Mammary microvascular endothelial cell (primary cell): Measurements from ENCODE around the gene STX19. TPM values are rescaled to one million over a fixed set of nuclear protein-coding genes. Genes with fewer than 3 reads are reported as not detected.

Experiments
- total RNA-seq: library from RNA; depleted of rRNA; stranded (reverse); fragments of >200 nt; gene quantifications from 2 replicates; pipeline ENCODE4 v1.2.3, GENCODE V29; 2015

STX19 gene
- total RNA-seq: not detected in 2 replicates

GRCh38 chr3:94028093-94028837, at the start of gene STX19:
Gene STX19 (minus strand): TSS chr3:94028597. CDS start chr3:94015269, 13,328 bp downstream.

GRCh38 chr3:94062513-94063404, 34.4 kb upstream of the STX19 start, which contains the start of the genes DHFR2 and NSUN3:
Gene DHFR2 (minus strand): TSS chr3:94062916. CDS start chr3:94061511, 1,405 bp downstream.
Gene NSUN3 (plus strand): TSS chr3:94063061. CDS start chr3:94063127, 66 bp downstream.

GRCh38 chr3:93979850-93980676, 48.3 kb downstream of the STX19 start, which contains the start of gene ARL13B:
Gene ARL13B (plus strand): TSS chr3:93980155. CDS start chr3:93980424, 269 bp downstream.

GRCh38 chr3:93973131-93974126, 55.0 kb downstream of the STX19 start, which contains the start of gene PROS1:
Gene PROS1 (minus strand): TSS chr3:93973896. CDS start chr3:93973749, 147 bp downstream.

Other genes starting within 250 kb of the STX19 start
- 7.2 and 11.1 TPM in 2 replicates for gene PROS1, start 54.7 kb downstream of the STX19 start, total RNA-seq
- gene ARL13B, start 48.4 kb downstream of the STX19 start, total RNA-seq: 10.0 and 10.8 TPM in 2 replicates
- gene DHFR2, start 34.3 kb upstream of the STX19 start, total RNA-seq: 3.4 and 4.8 TPM in 2 replicates
- gene NSUN3, start 34.5 kb upstream of the STX19 start, total RNA-seq: 4.6 and 5.4 TPM in 2 replicates